Activated CD8-positive, alpha-beta T cell treated with anti-CD3 and anti-CD28 coated beads, Interleukin-2, amount 10 ng/mL, durations not matched to agents 7 days and 5 days (primary cell): Measurements from ENCODE around the gene SNX11. TPM values are rescaled to one million over a fixed set of nuclear protein-coding genes. Genes with fewer than 3 reads are reported as not detected.
"Not testable (repeated sequence)": the region's sequence is repeated elsewhere in the genome, so short reads cannot be mapped to it uniquely, and the experiment has no call there.

ENCODE experiments used
- ATAC-seq: fragments of 150-1000 bp; cut with Tn5 transposase; one replicate; pipeline ENCODE4 v1.10.0; 2021; ENCODE audit warnings: moderate library complexity
- CTCF ChIA-PET: fragments of 350-600 bp; sonication (Branson Sonifier 250); formaldehyde crosslinking; loops from one replicate; lab custom pipeline; 2021; ENCODE audit warnings: antibody characterized with exemption; lab: Charles Lee
- POLR2A ChIA-PET: fragments of 350-600 bp; sonication (Branson Sonifier 250); formaldehyde crosslinking; loops from one replicate; lab custom pipeline; 2021; ENCODE audit warnings: antibody characterized with exemption; lab: Charles Lee
- DNase-seq: peaks from one replicate; pipeline ENCODE4 v3.0.0-alpha.2; 2020
- H3K27ac Mint-ChIP-seq: one replicate; pipeline ENCODE4 v1.8.0; 2021; ENCODE audit warnings: mild to moderate bottlenecking, mixed read lengths
- H3K27me3 Mint-ChIP-seq: one replicate; pipeline ENCODE4 v1.8.0; 2021; ENCODE audit warnings: low read depth, mixed read lengths
- H3K36me3 Mint-ChIP-seq: one replicate; pipeline ENCODE4 v1.8.0; 2021; ENCODE audit warnings: low read depth, mixed read lengths
- H3K4me1 Mint-ChIP-seq: one replicate; pipeline ENCODE4 v1.8.0; 2021; ENCODE audit warnings: low read depth, mixed read lengths
- H3K4me3 Mint-ChIP-seq: one replicate; pipeline ENCODE4 v1.8.0; 2021; ENCODE audit warnings: mild to moderate bottlenecking, mixed read lengths
- H3K9me3 Mint-ChIP-seq: one replicate; pipeline ENCODE4 v1.8.0; 2022; ENCODE audit warnings: mixed read lengths; ENCODE audit not compliant: insufficient read depth
- total RNA-seq, 2 experiments: library from RNA; stranded (reverse); gene quantifications; one replicate each; pipeline ENCODE4 v1.2.3, GENCODE V29; 2021

Gene SNX11, protein sequence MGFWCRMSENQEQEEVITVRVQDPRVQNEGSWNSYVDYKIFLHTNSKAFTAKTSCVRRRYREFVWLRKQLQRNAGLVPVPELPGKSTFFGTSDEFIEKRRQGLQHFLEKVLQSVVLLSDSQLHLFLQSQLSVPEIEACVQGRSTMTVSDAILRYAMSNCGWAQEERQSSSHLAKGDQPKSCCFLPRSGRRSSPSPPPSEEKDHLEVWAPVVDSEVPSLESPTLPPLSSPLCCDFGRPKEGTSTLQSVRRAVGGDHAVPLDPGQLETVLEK
- total RNA-seq: 10 to 100 TPM; 33.3 to 34.2 TPM

- Mint-ChIP-seq H3K27me3 (no peaks in the 10 kb centered on the region), H3K4me3 (peak within 1 kb of the TSS; percentile 99), H3K9me3 (peaks cover 12% of the 10 kb centered on the region), H3K36me3 (peaks cover 29% of the 10 kb centered on the region), H3K4me1 (peaks cover 67% of the 10 kb centered on the region), H3K27ac (peak within 1 kb of the TSS; percentile 98)
- ChIA-PET POLR2A (interaction anchor here (0.6 to 4.0 kb wide), 8 partner anchors 10 to 517 kb away, joined by 3 to 17 read pairs (median 4); partner anchors contain the start of gene NFE2L1), CTCF (interaction anchor here (0.7 to 4.0 kb wide), 17 partner anchors 8 to 245 kb away, joined by 3 to 33 read pairs (median 4); partner anchors contain the start of gene CDK5RAP3)
- peak; percentile 94 for DNase-seq
- peak; percentile 95 for ATAC-seq
These were observed at the start of gene SNX11 for GRCh38 chr17:48107137-48108055. Gene SNX11 (plus strand): TSS chr17:48107766. CDS start chr17:48112044, 4,278 bp downstream.

DNA sequence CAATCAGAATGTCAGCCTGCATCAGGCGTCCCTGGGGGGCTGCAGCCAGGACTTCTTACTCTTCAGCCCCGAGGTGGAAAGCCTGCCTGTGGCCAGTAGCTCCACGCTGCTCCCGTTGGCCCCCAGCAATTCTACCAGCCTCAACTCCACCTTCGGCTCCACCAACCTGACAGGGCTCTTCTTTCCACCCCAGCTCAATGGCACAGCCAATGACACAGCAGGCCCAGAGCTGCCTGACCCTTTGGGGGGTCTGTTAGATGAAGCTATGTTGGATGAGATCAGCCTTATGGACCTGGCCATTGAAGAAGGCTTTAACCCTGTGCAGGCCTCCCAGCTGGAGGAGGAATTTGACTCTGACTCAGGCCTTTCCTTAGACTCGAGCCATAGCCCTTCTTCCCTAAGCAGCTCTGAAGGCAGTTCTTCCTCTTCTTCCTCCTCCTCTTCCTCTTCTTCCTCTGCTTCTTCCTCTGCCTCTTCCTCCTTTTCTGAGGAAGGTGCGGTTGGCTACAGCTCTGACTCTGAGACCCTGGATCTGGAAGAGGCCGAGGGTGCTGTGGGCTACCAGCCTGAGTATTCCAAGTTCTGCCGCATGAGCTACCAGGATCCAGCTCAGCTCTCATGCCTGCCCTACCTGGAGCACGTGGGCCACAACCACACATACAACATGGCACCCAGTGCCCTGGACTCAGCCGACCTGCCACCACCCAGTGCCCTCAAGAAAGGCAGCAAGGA lies 49.0 kb upstream of the SNX11 start:
- Mint-ChIP-seq H3K27me3 (no peaks in the 10 kb centered on the region), H3K9me3 (no peaks in the 10 kb centered on the region), H3K36me3 (peaks cover 74% of the 10 kb centered on the region), H3K4me1 (peaks cover 24% of the 10 kb centered on the region), H3K4me3 (no peak overlapping the region), H3K27ac (no peak overlapping the region)
- DNase-seq (no peak), ATAC-seq (no peak)
- POLR2A ChIA-PET: interaction anchor here (1.1 to 1.7 kb wide), 4 partner anchors 10 to 11 kb away, joined by 3 to 7 read pairs (median 4); partner anchors contain the start of gene NFE2L1
- CTCF ChIA-PET: interaction anchor here (0.7 to 3.1 kb wide), 7 partner anchors 10 to 39 kb away, joined by 3 to 9 read pairs (median 5); no protein-coding TSS in a partner anchor

DNA sequence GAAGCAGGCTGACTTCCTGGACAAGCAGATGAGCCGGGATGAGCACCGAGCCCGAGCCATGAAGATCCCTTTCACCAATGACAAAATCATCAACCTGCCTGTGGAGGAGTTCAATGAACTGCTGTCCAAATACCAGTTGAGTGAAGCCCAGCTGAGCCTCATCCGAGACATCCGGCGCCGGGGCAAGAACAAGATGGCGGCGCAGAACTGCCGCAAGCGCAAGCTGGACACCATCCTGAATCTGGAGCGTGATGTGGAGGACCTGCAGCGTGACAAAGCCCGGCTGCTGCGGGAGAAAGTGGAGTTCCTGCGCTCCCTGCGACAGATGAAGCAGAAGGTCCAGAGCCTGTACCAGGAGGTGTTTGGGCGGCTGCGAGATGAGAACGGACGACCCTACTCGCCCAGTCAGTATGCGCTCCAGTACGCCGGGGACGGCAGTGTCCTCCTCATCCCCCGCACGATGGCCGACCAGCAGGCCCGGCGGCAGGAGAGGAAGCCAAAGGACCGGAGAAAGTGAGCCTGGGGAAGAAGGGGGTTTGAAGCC lies 48.4 kb upstream of the SNX11 start:
- CTCF ChIA-PET: interaction anchor here (0.7 to 3.1 kb wide), 3 partner anchors 9 to 21 kb away, joined by 4 to 9 read pairs (median 5); no protein-coding TSS in a partner anchor
- Mint-ChIP-seq H3K36me3 (peaks cover 72% of the 10 kb centered on the region), H3K9me3 (no peaks in the 10 kb centered on the region), H3K27ac (no peak overlapping the region), H3K4me1 (peaks cover 19% of the 10 kb centered on the region), H3K4me3 (no peak overlapping the region), H3K27me3 (no peaks in the 10 kb centered on the region)
- DNase-seq: no peak
- POLR2A ChIA-PET: interaction anchor here (1.1 to 1.7 kb wide), 3 partner anchors 10 to 30 kb away, joined by 3 to 7 read pairs (median 4); partner anchors contain the start of gene NFE2L1
- no peak for ATAC-seq

GRCh38 chr17:48060249-48060648 lies 47.3 kb upstream of the SNX11 start:
- CTCF ChIA-PET: interaction anchor here (3.2 kb wide), 1 partner anchor 20 kb away, joined by 12 read pairs; no protein-coding TSS in a partner anchor
- ATAC-seq: no peak

GRCh38 chr17:48062273-48062672 lies 45.3 kb upstream of the SNX11 start:
- no peak overlapping the region for H3K27ac Mint-ChIP-seq
- peaks cover 73% of the 10 kb centered on the region for H3K36me3 Mint-ChIP-seq
- POLR2A ChIA-PET: interaction anchor here (0.6 kb wide), 1 partner anchor 15 kb away, joined by 3 read pairs; no protein-coding TSS in a partner anchor
- no peak overlapping the region for H3K4me3 Mint-ChIP-seq
- H3K9me3 Mint-ChIP-seq: no peaks in the 10 kb centered on the region
- no peak for DNase-seq
- ATAC-seq: no peak
- H3K4me1 Mint-ChIP-seq: no peaks in the 10 kb centered on the region
- H3K27me3 Mint-ChIP-seq: no peaks in the 10 kb centered on the region
- CTCF ChIA-PET: interaction anchor here (1.2 to 3.2 kb wide), 5 partner anchors 13 to 36 kb away, joined by 3 to 12 read pairs (median 5); no protein-coding TSS in a partner anchor

More at GRCh38 chr17:48060249-48060648, 47.3 kb upstream of the SNX11 start:
- H3K27ac Mint-ChIP-seq: no peak overlapping the region
- H3K4me3 Mint-ChIP-seq: no peak overlapping the region
- POLR2A ChIA-PET: interaction anchor here (0.6 to 1.1 kb wide), 2 partner anchors 31 to 41 kb away, joined by 3 to 4 read pairs; no protein-coding TSS in a partner anchor
- no peak for DNase-seq
- H3K4me1 Mint-ChIP-seq: peaks cover 14% of the 10 kb centered on the region
- no peaks in the 10 kb centered on the region for H3K27me3 Mint-ChIP-seq
- H3K36me3 Mint-ChIP-seq: peaks cover 78% of the 10 kb centered on the region
- no peaks in the 10 kb centered on the region for H3K9me3 Mint-ChIP-seq

GRCh38 chr17:48064638-48065037 lies 42.9 kb upstream of the SNX11 start:
- DNase-seq: no peak
- H3K4me1 Mint-ChIP-seq: no peaks in the 10 kb centered on the region
- H3K27me3 Mint-ChIP-seq: no peaks in the 10 kb centered on the region
- H3K36me3 Mint-ChIP-seq: peaks cover 60% of the 10 kb centered on the region
- ATAC-seq: no peak
- CTCF ChIA-PET: interaction anchor here (0.7 to 2.0 kb wide), 4 partner anchors 15 to 94 kb away, joined by 3 to 7 read pairs (median 4); partner anchors contain the start of genes CDK5RAP3 and NFE2L1
- no peaks in the 10 kb centered on the region for H3K9me3 Mint-ChIP-seq
- H3K4me3 Mint-ChIP-seq: no peak overlapping the region
- POLR2A ChIA-PET: no interaction called here
- H3K27ac Mint-ChIP-seq: peak overlapping the region; percentile 0

DNA sequence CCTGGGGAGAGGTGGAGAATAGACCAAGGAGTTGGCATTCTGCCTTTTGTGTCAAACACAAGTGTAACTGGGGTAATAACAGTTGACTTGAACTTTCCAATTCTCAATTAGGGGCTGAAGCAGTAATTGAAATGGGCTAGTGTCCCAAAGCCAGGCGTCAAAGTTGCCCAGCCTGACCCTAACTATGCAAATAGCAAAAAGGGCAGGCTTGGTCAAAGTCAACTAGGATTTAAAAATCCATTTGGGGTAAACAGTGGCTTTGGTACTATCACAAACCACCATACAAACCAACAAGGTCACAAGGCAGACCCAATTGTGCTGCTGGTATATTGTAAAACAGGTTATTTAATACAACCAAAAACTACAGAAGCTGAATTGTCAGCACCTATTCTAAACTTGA lies 41.4 kb upstream of the SNX11 start:
- ChIA-PET POLR2A (interaction anchor here (0.9 to 1.4 kb wide), 2 partner anchors 9 to 18 kb away, joined by 3 to 4 read pairs; partner anchors contain the start of gene NFE2L1), CTCF (interaction anchor here (0.7 to 4.0 kb wide), 4 partner anchors 11 to 47 kb away, joined by 3 to 35 read pairs (median 16); no protein-coding TSS in a partner anchor)
- Mint-ChIP-seq H3K4me3 (no peak overlapping the region), H3K9me3 (no peaks in the 10 kb centered on the region), H3K36me3 (peaks cover 59% of the 10 kb centered on the region), H3K27me3 (no peaks in the 10 kb centered on the region), H3K27ac (no peak overlapping the region), H3K4me1 (no peaks in the 10 kb centered on the region)
- DNase-seq (no peak), ATAC-seq (no peak)

DNA sequence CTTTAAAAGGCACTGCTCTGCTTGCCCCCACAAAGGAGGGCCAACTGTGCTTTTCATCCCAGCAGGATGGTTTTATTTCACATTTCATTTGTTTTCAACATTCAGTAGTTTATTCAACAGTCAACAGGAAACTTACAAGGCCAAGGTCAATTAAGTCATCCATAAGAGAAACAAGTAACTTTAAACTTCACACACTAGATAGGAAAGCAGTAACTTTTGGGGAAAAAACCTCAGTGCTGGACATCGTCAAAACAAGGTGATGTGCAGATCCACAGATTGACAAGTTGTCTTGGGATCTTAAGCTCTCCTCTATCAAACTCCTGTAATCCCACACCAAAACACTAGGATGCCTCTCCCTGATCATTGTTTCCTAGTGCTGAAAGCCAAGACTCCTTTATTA lies 40.9 kb upstream of the SNX11 start:
- Mint-ChIP-seq H3K36me3 (peaks cover 59% of the 10 kb centered on the region), H3K27me3 (no peaks in the 10 kb centered on the region), H3K4me3 (no peak overlapping the region), H3K4me1 (no peaks in the 10 kb centered on the region), H3K27ac (no peak overlapping the region), H3K9me3 (no peaks in the 10 kb centered on the region)
- POLR2A ChIA-PET: interaction anchor here (0.9 to 1.4 kb wide), 2 partner anchors 9 to 18 kb away, joined by 3 to 4 read pairs; partner anchors contain the start of gene NFE2L1
- ATAC-seq (no peak), DNase-seq (no peak)
- CTCF ChIA-PET: interaction anchor here (0.7 to 4.0 kb wide), 5 partner anchors 12 to 48 kb away, joined by 3 to 35 read pairs (median 3); no protein-coding TSS in a partner anchor

- Mint-ChIP-seq H3K4me3 (no peak overlapping the region), H3K9me3 (no peaks in the 10 kb centered on the region), H3K4me1 (no peaks in the 10 kb centered on the region), H3K27ac (no peak overlapping the region), H3K36me3 (peaks cover 56% of the 10 kb centered on the region), H3K27me3 (no peaks in the 10 kb centered on the region)
- ATAC-seq (no peak), DNase-seq (no peak)
- CTCF ChIA-PET: interaction anchor here (1.0 to 4.0 kb wide), 5 partner anchors 12 to 41 kb away, joined by 3 to 35 read pairs (median 9); no protein-coding TSS in a partner anchor
- POLR2A ChIA-PET: interaction anchor here (0.9 to 1.4 kb wide), 2 partner anchors 10 to 19 kb away, joined by 3 to 4 read pairs; partner anchors contain the start of gene NFE2L1
These were observed 40.3 kb upstream of the SNX11 start for GRCh38 chr17:48067245-48067644.

DNA sequence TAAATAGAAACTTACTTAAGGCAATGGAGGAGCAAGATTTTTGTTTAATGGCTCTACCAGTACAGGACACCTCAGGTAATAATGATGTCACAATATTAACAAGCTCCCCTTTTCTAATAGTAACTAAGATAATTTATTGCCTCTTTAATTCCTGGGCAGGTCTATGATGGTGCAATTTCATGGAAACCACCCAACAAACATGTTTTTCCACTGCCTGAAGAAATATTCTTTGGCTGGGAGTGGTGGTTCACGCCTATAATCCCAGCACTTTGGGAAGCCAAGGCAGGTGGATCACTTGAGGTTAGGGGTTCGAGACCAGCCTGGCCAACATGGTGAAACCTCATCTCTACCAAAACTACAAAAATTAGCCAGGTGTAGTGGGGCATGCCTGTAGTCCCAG lies 39.8 kb upstream of the SNX11 start:
- H3K27ac Mint-ChIP-seq, H3K27me3 Mint-ChIP-seq, H3K4me1 Mint-ChIP-seq, ATAC-seq, DNase-seq, H3K4me3 Mint-ChIP-seq, H3K9me3 Mint-ChIP-seq: not testable (repeated sequence)
- CTCF ChIA-PET: interaction anchor here (0.9 to 4.0 kb wide), 13 partner anchors 12 to 61 kb away, joined by 3 to 35 read pairs (median 4); partner anchors contain the start of gene NFE2L1
- POLR2A ChIA-PET: interaction anchor here (1.1 to 1.3 kb wide), 2 partner anchors 10 to 42 kb away, joined by 3 read pairs; no protein-coding TSS in a partner anchor
- peaks cover 53% of the 10 kb centered on the region for H3K36me3 Mint-ChIP-seq
